NCI-H128 (cell line): ENCODE measurements around the gene JTB.
"Not testable (repeated sequence)": the region's sequence is repeated elsewhere in the genome, so short reads cannot be mapped to it uniquely, and the experiment has no call there.

Experiments
- DNase-seq: peaks from one replicate; lab custom pipeline; 2025; ENCODE audit not compliant: unreplicated experiment; lab: John Stamatoyannopoulos, UW

The JTB gene

GRCh38 chr1:153979091-153979490 lies 1.6 kb upstream of the JTB start:
- DNase-seq = not testable (repeated sequence)

GRCh38 chr1:153978274-153978909 lies 918 bp upstream of the JTB start:
- no peak for DNase-seq

DNA sequence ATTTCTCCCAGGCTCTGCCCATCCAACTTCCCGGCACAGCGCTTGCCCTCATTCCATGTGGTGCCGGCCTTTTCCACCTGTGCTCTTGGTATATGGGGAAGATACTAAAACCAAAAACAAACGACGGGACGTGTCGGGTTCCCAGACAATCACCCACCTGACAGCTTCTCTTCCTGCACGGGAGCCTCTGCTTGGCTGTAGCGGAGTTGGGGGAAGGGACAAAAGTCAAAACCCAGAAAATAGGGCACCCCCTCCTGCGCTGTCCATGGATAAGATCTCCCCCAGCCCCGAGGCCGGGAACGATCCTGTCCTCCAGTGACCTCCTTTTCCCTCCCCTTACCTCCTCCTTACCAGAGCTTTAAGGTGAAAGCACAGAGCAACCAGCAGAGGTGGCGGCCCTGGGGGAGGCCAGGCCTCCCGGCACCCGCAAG lies 640 bp downstream of the JTB start:
- DNase-seq = no peak

DNA sequence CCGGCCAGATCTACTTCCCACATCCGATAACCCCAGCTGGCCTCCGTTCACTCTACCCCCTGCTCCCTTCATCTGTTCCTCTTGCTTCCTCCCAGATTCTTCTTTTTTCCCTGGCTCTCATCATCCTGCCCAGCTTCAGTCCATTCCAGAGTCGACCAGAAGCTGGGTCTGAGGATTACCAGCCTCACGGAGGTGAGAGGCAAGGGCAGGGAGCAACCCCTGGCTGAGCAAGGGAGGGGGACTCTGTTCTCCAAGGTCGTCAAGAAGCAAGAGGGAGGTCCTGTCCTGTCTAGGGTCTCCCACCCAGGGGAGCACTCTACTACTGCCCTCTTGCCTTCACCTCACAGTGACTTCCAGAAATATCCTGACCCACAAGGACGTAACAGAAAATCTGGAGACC lies 3.9 kb downstream of the JTB start:
- DNase-seq = no peak

DNA sequence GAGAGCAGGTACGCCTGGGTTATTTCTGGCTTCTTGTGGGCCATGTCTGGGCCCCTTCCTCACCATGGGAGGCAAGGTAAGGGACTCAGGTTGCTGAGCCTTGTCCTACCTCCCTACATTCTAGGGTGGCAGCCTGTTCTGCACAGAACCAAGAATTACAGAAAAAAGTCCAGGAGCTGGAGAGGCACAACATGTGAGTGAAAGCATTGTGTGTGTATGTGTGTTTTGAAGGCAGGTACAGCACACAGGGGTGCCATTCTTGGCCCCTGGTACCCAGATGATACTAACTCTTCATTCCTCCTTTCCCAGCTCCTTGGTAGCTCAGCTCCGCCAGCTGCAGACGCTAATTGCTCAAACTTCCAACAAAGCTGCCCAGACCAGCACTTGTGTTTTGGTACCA lies 4.4 kb downstream of the JTB start:
- no peak for DNase-seq

DNA sequence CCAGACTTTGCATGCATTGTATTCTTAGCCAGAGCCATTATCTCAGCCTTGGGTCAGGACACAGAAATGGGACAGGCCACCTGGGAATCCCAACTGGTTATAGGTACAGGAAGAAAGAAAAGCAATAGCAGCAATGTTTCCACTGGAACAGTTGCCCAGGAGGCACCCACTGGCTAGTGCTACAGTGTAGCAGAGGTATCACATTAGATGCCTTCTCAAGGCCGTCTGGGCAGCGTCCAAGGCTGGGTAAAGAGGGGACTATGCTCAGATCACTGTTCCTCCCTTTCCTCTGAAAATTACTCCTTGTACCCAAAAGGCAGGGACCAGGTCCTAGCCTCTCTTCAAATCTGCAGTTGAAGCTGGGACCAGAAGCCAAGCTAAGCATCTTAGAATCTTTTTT lies 7.1 kb downstream of the JTB start:
- DNase-seq = no peak

- DNase-seq = no peak
Observed at GRCh38 chr1:153968972-153969371, 8.5 kb downstream of the JTB start.

DNA sequence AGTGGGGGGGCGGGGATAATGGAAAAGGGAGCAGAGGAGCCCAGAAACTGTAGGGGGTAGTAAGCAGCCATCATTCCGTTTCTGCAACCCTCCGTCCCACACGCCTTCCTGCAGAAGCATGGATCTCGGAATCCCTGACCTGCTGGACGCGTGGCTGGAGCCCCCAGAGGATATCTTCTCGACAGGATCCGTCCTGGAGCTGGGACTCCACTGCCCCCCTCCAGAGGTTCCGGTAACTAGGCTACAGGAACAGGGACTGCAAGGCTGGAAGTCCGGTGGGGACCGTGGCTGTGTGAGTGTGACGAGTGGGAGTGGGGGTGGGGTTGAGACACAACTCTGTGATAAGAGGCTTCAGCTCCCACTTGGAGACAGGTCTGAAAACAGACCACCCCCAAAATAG lies 9.1 kb downstream of the JTB start:
- DNase-seq = no peak

DNA sequence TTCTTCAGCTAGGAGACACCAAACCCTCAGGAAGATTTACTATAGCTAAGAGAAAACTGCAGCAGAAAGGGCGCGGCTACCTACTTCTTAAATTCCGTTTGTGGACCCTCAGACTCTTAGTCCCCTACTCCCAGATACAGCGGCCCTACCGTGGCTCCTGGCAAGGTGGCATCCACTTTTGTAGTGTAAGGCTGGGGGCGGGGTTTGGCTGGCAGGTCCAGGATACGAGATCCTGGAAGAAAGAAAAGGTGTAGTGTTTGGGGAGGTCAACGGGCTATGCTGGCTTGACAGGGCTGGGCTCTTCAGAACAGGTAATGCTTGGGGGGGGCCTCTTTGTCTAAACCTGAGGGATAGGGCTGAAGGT lies 9.5 kb downstream of the JTB start:
- DNase-seq = no peak

DNA sequence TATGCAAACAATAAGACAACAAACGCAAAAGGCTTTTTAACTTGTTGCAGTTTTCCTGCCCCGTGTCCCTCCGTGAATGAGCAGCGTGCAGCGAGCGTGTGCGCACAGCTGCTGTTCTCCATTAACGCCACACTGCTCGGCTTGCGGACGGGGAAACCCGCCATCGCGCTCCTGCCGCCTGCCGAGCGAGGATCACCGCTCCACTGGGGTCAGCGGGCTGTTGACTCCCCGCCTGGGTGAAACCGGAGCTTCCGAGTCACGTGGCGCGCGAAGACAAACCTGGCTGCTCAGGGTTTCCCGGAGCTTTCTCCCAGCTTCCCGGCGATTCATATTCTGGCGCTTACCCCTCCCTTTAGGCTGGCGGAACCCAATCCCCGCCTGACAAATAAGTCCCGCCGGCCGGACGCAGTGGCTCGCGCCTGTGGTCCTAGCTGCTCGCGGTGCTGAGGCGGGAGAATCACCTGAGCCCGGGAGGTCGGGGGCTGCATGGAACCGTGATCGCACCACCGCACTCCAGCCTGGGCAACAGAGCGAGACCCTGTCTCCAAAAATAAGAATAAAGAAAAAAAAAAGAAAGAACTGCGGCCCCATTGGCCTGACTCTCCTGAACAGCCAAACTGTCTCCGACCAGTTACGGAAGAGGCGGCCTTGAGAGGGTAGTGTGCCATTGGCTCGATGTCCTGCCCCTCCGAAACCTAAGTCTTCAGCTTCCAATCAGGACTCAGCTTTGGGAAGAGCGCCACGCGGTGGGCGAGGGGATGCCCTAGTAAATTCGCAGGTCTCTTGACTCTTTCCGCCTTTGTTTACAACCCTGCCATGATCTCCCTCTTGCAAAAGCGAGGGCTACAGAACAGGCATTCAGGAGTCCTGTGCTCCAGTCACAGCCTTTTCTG lies 10.1 kb downstream of the JTB start, which contains the start of gene CREB3L4:
Gene CREB3L4, plus strand, starts transcription at position 796 of the 893 bp plus-strand sequence. CDS start 624 bp downstream, outside the sequence.
- peak; percentile 98 for DNase-seq

GRCh38 chr1:153963850-153964331 lies 13.6 kb downstream of the JTB start:
- no peak for DNase-seq

- peak; percentile 99 for DNase-seq
Observed at GRCh38 chr1:153963030-153963849, 14.2 kb downstream of the JTB start, which contains the start of gene SLC39A1. Gene SLC39A1, minus strand, starts transcription at chr1:153963537. Its CDS starts 822 bp downstream, at chr1:153962715.

- DNase-seq = no peak
Observed at GRCh38 chr1:153962088-153963029, 15.1 kb downstream of the JTB start.

GRCh38 chr1:153961421-153961820 lies 16.1 kb downstream of the JTB start:
- DNase-seq = no peak

DNA sequence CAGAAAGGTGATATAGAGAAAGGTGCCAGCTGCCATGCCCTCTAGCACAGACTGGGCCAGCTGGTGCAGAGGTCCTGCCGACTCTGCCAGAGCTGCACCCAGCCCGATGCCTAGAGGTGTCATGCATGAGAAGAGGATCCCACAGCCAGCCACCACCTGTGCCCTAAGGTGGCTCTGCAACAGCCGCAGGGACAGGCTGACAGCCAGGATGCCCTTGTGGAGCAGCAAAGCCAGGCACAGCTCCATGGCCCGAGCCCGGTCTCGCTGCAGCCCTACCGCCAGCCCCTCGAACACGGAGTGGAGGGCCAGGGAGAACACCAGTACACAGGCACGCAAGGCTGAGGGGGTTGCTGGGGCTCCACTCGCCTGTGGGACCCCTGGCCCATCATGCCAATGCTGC lies 17.3 kb downstream of the JTB start:
- DNase-seq = no peak

DNA sequence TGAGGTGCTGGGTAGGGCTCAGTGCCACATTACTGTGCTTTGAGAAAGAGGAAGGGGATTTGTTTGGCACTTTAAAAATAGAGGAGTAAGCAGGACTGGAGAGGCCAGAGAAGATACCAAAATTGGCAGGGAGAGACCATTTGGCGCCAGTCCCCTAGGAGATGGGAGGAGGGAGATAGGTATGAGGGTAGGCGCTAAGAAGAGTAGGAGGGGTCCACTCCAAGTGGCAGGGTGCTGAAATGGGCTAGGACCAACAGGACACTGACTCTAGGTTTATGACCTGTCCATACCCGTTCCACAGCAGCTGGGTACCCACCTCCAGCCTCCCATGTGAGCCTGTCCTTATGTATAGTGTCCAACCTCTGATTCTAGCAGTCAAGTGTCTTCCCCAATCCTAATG lies 18.0 kb downstream of the JTB start:
- DNase-seq = no peak

GRCh38 chr1:153958961-153959260 lies 18.6 kb downstream of the JTB start:
- no peak for DNase-seq

DNA sequence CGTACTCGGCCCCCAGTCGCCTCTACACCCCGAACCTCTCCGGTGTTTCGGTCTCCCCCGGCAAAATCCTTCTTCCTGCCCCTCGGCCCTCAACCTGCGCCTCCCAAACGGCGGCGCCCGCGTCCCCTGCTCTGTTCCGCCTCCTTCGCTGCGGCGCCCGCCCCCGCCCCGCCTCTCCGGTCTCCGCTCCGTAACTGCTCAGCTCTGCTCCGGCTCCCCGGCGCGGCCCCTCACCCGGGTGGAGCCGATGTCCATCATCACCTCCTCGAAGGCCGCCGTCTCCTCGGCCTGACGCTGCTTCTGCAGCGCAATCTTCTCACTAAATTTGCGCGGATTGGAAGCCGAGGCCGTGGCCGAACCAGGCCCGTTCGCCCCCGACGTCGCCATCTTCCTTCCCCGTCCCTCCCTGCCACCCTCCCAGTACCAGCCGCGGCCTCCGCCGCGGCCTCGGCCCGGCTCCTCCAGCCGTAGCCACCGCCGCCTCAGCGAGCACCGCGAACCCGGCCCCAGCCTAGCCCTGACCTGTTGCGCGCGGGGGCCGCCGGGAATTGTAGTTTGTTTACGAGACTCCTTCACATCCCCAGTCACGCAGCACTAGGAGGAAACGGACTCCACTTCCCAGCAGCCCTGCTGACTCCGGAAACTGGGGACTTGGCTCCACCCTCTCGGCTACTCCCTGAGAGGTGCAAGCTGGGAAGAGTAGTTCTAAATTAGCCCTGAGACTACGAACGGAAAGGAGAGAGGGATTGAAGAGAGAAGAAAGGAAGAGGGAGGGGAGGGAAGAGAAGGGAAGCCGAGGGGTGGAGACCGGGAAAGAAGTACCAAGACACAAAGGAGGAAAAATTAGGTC lies 19.1 kb downstream of the JTB start, which contains the start of gene CRTC2:
Gene CRTC2, minus strand, starts transcription at position 502 of the 850 bp plus-strand sequence. Its CDS starts 115 bp downstream, at position 387.
- peak; percentile 98 for DNase-seq

GRCh38 chr1:153957744-153958110 lies 19.7 kb downstream of the JTB start:
- no peak for DNase-seq
